ENCODE results near the gene SLC16A3.

The SLC16A3 gene

DNA sequence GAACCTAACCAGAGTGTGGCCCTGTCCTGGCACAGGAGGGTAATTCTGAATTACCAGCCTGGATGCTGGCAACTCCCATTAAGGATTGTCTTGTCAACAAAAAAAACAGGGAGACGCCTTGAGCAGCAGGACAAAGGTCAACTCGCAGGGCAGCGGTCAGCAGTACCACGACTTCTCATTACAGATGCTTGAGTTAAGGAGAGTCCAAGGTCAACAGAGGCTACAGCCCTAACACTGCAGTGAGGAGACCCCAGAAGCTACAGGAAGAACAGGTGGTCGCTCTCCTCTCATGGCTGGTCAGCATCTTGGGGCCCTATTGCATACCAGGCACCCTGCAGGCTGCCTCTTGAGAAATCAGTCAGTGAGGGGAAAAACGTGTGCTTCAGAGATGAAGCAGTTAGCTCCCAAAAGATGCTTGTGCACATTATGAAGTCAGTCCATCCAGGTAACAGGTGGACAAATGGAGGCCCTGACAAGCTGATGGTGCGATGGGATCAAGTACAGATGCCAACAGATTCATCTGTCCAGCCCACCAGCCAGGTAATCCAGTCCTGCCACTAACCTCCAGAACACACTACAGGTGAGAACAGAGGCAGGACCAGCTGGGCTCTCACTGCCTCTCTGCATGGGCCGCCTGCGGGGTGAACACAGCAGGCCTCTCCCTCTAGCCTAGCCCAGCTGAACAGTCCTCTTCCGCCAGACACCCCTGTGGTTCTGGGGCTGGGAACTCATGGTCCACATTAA, 40.5 kb downstream of the SLC16A3 start:
- DNase-seq (ENCODE audit: low spot score) = no peak

GRCh38 chr17:82269882-82270500, 41.1 kb downstream of the SLC16A3 start:
- no peak for DNase-seq (ENCODE audit: low spot score)

- no peak for DNase-seq (ENCODE audit: low spot score)
Observed at GRCh38 chr17:82270651-82271050, 41.8 kb downstream of the SLC16A3 start.

DNA sequence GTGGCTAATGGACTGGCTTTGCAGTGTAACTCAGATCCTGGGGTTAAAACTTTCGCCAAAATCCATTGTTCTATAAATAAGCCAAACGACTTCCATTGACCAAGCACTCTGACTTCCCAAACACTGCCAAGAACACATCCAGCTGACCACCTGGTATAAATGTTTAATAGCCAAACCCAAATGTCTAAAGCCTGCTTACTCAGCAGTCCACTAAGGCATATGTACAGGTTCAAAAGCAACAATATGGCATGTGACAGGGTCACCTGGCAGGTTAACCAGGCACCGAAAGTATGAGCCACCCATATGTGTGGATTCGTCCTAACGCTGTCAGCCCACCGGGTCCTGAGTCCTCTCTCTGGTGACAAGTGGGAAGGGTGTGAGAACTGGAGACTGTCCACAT, 42.6 kb downstream of the SLC16A3 start:
- no peak for DNase-seq (ENCODE audit: low spot score)

DNA sequence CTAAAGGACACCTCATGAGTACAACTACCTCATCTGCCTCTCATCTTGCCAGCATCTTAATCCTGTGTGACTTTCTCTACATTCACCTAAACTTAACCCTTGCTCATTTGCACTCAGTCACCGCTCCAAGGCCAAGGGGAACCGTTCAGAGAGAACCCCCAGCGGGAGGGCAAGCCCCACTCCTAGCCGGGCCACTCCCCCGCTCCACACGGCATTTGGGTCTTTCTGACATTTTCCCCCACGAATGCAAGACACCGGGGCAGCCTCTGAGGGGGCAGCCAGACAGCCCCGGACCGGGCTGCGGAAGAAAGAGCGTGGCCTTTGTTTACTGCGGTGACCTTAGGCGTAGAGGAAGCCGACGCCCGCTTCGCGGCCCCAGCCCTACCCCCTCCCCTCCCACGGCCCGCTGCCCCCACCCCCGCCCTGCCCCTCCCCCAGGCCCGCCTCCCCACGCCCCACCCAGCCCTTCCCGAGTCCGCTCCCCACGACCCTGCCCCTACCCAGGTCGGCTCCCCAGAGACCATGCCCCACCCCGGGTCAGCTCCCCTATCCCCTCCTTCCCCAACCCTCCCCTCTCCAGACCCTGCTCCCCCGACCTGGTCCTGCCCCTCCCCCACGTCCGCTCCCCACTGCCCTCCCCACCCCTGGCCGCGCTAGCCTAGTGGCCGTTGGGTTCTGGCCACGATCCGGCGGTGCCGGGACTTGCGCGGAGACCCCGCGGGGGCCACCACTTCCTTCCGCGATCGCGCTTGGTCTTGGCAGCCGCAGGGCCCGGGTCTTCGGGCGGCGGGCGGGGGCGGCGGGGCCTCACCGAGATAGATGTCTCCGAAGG, 43.9 kb downstream of the SLC16A3 start:
- DNase-seq (ENCODE audit: low spot score) = no peak

DNA sequence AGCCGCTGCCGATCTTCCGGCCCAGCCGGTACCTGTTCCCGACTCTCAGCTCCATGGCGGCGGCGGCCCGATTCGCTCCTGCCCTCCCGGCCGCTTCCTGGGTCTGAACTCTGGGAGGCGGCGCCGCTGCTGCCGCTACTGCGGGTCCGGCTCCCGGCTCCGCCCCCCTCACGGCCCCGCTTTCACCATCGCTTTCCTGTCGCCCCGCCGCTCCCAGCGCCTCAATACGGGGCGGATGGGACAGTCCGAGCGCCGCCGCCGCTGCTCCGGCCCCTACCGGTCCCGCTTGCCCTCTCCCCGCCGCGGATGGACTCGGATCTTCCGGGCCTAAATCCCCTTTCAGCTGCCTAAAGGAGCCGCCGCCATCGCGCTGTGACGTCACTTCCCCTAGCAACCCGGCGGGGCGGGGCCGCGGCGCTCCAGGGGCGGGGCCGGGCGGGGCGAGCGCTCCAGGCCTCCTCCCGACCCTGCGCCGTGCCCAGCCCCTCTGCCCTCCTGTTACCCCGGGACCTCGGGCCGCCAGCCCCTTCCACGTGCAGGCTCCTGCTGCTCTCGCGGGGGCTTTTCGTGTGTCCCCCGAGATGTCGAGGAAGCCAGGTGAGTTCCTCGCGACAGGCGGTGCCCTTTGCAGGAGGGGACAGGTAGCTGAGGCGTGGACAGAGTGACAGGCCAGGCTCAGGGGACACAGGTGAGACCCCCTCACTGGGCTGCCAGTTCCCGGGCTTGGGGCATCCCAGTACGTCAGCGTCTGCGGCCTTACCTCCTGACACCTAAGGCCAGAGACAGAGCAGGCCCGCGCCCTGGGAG, 44.7 kb downstream of the SLC16A3 start, which contains the start of gene CSNK1D:
Gene CSNK1D, minus strand, starts transcription at position 374 of the 807 bp plus-strand sequence. Its CDS starts 319 bp downstream, at position 55.
- DNase-seq (ENCODE audit: low spot score) = peak; percentile 86

GRCh38 chr17:82274134-82275020, 45.5 kb downstream of the SLC16A3 start:
- no peak for DNase-seq (ENCODE audit: low spot score)

- DNase-seq (ENCODE audit: low spot score) = no peak
Observed at GRCh38 chr17:82275326-82275725, 46.5 kb downstream of the SLC16A3 start.

DNA sequence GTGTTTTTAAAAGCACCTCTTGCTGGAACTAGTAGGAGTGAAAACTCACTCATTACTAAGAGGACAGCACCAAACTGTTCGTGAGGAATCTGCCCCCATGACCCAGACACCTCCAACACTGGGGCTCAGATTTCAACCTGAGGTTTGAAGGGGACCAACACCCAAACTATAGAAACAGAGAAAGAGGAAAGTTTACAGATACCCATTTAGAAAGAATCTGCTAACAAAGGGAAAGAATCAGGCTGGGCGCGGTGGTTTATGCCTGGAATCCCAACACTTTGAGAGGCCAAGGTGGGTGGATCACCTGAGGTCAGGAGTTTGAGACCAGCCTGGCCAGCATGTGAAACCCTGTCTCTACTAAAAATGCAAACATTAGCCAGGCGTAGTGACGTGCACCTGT, 48.1 kb downstream of the SLC16A3 start:
- DNase-seq (ENCODE audit: low spot score) = no peak

DNA sequence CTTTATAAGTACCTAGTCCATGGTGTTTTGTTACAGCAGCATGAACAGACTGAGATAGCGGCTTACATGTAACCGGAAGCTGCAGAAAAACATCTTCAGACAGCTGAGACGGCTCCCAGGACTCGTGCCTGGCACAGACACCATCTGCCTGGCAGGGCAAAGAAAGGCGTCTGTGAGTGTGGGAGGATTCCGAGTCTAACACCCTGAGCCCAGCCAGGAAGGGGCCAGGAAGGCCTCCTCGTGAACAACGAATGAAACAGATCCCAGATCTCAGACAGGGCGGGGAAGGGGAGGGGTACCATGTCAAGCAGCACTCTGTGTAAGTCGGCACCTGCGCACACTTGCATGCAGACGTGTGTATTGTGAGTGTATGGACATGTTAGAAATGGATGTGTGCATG, 49.0 kb downstream of the SLC16A3 start:
- no peak for DNase-seq (ENCODE audit: low spot score)

DNA sequence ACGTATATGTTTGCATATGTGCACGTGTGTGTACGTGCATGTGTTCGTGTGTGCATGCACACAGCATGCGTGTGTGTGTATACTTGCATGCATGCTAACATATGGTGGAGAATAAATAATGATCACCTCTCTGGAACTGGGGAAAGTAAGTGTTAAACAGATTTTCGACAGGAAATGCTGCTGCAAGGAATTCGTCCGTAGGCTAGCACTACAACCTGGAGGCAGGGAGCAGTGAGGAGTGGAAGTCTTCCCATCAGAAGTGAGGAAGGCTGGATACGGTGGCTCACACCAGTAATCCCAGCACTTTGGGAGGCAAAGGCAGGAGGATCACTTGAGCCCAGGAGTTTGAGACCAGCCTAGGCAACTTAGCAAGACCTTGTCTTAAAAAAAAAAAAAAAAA, 49.5 kb downstream of the SLC16A3 start:
- no peak for DNase-seq (ENCODE audit: low spot score)

DNA sequence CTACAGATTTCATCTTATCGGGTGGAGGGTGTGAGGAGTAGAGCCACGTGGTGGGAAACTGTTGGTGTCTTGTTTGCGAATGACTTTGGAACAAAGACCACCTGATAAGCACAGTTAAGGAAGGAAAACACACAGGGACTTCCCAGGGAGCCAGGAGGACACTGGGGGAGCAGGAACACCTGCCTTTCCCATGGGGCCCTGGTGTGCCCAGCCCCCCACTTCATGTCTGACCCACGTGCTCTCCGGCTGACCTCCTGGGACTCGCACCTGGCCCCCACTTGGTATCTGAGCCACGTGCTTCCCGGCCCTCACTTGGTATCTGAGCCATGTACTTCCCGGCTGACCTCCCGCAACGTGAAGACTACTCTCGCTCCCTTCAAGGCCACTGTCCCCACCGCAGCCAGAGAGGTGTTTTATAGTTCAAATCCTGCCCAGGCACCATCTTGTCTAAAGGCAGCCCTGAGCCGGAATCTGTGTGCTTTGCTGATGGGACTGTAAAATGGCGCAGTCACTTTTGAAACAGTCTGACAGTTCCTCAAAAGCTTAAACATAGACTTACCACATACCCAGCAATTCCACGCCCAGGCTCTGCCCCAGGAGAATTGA, 50.0 kb downstream of the SLC16A3 start:
- no peak for DNase-seq (ENCODE audit: low spot score)

DNA sequence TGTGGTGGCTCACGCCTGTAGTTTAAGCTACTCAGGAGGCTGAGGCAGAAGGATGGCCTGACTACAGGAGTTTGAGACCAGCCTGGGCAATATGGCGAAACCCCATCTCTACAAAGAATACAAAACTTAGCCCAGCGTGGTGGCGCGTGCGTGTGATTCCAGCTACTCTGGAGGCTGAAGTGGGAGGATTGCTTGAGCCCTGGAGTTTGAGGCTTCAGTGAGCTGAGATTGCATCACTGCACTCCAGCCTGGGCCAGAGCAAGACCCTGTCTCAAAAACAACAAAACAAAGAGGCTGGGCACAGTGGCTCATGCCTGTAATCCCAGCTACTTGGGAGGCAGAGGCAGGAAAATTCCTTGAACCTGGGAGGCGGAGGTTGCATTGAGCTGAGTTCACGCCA, 51.7 kb downstream of the SLC16A3 start:
- DNase-seq (ENCODE audit: low spot score) = no peak

DNA sequence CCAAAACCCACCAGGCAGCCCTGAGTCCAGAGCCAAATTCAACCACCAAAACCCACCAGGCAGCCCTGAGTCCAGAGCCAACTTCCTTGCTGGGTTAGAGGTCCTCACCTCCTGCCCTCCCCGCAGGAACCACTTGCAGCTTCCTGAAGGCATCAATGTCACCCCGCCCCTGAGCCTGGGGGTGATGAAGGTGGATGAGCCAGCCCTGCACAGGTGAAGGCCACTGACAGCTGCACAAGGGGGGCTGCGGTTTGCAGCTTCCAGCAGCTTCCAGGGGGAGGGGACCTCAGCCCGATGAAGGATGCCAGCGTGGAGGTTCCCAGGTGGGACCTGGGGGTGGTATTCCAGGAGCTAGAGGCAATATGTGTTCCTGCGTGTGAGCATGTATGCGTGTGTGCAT, 52.2 kb downstream of the SLC16A3 start:
- no peak for DNase-seq (ENCODE audit: low spot score)

DNA sequence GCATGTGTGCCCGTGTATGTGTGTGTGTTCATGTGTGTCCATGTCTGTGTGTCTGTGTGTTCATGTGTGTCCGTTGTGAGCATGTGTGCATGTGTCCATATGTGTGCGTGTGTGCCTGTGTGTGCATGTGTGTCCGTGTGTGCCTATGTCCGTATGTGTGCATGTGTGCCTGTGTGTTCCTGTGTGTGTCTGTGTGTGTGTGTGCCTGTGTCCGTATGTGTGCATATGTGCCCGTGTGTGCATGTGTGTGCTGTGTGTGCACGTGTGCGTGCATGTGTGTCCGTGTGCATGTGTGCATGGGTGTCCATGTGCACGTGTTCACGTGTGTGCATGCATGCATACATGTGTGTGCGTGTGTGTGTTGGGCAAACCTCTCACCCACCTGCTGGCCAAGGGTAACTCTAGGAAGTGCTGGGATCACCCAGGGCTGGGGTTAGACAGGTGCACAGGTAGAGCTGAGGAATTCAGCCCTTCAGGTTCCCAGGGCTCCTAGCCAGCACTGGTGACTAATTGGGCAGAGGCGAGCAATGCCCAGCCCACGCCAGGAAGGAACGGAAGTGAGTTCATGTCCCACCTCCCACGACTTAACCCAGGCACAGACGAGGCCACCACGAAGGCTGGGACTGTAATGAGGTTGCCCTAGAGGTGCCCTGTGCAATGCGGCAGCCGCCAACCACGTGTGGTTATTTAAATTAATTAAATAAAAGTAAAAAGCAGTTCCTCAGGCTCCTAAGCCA, 52.8 kb downstream of the SLC16A3 start:
- peak; percentile 94 for DNase-seq (ENCODE audit: low spot score)

GRCh38 chr17:82282239-82283207, 53.7 kb downstream of the SLC16A3 start:
- no peak for DNase-seq (ENCODE audit: low spot score)

DNA sequence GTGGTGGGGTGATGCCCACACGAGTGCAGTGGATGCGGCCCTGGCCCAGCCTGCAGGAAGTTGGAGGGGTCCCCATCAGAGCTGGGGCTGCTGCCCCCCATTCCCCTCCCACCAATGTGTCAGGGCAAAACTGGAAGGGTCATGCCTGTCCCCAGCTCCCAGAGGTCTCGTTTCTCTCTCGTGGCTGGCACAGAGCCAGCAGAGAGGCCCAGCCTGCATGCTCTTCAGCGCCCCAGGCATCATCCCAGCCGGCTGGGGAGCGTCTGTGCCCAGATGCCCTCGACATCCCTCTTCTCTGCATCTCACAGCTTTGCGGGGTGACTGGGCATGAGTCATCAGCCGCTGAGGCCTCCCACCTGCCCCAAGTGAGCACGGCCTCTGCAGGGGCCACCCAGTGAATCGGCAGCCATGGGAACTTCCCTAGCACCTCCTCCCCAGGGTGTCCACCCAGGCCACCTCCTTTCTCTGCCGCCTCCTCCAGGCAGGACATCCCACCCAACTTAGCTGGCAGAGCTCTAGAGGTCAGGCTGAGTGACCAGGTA, 54.4 kb downstream of the SLC16A3 start:
- DNase-seq (ENCODE audit: low spot score) = peak; percentile 93

- no peak for DNase-seq (ENCODE audit: low spot score)
Observed at GRCh38 chr17:82285141-82285540, 56.3 kb downstream of the SLC16A3 start.
